GM19467 (cell line): ENCODE data around the gene YBX1.
"Not testable (repeated sequence)": the region's sequence is repeated elsewhere in the genome, so short reads cannot be mapped to it uniquely, and the experiment has no call there.

Experiments
- ATAC-seq: cut with Tn5 transposase; IDR thresholded peaks from one replicate; pipeline ENCODE4 v1.9.1; 2021; ENCODE audit warnings: mild to moderate bottlenecking, moderate library complexity; ENCODE audit not compliant: unreplicated experiment

The YBX1 gene

DNA sequence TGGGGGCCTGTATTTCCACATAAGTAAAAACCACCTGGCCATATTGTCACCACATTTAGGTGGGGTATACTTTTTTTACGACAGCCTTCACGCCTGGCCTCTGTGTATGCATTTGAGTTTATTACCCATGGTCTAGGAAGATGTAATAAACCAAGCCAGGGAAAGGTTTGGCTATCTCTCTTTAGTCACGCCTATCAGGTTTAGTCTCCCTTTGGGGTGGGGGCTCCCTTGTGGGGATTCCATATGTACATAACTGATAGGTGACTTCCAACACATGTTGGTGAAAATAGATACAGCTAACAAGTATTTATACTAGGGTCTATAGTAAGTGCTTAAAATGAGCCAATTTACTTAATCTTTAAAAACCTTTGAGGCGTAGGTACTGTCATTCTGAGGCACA lies 4.2 kb downstream of the YBX1 start:
- ATAC-seq: no peak

DNA sequence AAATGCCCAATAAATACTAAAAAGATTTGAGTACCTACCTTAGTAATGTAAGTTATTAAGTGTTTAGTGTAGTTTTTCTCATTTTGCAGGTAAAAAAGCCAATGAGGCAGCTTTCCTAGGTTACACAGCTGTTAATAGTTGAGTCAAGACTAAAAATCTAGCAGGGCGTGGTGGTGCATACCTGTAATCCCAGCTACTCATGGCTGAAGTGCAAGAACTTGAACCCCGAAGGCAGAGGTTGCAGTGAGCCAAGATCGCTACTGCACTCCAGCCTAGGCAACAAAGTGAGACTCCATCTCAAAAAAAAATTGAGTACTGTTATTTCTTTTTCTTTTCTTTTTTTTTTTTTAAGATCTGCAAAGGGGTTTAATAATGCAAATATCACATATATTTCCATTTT lies 7.7 kb downstream of the YBX1 start:
- ATAC-seq: no peak

DNA sequence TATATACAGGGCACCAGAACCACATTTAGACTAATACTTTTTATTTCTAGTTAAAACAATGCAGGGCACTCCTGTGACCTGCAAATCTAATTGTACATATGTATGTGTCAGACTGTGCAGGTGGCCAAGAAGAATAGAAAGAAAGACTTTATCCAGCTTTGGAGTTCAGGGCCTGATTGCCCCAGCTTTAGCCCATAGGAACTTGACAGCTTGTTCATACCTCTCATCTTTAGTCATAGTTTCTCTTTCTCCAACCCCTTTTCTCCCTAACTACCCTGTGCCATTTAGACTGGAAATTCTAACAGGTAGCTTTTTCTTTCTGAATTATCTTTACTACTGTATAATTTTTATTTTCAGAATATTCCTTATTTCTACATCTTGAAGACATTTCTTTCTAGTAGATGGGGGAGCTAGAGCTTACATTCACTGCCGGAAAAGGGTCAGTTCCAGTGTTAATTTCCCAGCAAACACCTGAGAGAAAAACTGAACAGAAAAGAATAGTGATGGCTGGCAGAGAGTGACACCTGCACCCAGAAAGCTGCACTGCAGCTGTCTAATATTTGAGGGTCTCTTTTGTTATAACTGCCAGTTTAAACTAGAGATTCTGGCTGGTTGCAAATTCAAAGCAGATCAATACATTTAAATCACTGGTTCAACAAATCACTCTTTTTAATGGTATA lies 8.4 kb downstream of the YBX1 start:
- no peak for ATAC-seq

DNA sequence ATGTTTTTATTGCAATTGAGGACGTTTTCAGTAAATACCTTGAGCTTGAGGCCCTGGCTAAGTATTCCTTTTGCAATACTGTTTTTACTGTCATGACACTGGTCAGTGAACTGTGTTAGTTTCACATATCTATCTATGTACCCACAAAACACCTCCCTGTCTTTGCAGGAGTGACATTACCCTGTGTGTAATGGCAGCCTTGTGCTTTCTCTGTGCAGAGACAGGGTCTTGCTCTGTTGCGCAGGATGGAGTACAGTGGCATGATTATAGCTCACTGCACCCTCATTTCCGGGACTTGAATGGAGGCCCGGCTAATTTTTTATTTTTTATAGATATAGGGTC lies 8.9 kb downstream of the YBX1 start:
- no peak for ATAC-seq

DNA sequence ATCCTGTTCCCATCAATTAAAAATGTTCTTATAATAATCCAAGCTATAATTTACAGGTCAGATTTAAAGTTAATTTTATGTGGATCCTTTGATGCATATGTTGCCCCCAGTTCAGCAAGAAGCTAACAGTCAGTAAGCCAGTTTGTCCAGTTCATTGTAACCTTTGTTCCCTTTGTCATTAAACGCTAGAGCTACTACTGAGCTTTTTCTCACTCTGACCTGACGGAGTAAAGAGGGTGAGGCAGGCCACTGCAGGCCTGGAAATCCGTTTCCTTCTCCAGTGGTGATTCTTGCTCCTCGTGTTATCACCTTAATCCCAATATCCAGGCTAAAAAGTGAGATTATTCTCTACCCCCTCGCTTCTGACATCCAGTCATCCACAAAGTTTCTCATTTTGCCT lies 10.2 kb downstream of the YBX1 start:
- ATAC-seq: no peak

DNA sequence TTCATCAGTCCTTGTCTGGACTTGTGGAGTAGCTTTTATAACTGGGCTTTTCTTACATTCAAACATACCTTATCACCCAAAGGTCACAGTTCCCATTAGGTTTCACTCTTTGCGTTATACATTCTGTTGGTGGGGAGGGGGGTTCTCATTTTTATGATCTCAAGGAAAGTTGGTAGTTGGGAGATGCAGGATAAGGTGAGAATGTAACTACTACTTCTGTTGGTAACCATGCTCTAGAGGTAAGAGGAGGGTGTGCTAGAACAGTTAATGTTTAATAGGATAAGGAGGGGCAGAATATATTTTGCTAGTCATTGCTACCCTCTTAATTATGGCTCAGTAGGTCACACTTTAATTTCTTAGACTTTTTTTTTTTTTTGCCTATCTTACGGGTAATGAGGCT lies 10.7 kb downstream of the YBX1 start:
- ATAC-seq: no peak

DNA sequence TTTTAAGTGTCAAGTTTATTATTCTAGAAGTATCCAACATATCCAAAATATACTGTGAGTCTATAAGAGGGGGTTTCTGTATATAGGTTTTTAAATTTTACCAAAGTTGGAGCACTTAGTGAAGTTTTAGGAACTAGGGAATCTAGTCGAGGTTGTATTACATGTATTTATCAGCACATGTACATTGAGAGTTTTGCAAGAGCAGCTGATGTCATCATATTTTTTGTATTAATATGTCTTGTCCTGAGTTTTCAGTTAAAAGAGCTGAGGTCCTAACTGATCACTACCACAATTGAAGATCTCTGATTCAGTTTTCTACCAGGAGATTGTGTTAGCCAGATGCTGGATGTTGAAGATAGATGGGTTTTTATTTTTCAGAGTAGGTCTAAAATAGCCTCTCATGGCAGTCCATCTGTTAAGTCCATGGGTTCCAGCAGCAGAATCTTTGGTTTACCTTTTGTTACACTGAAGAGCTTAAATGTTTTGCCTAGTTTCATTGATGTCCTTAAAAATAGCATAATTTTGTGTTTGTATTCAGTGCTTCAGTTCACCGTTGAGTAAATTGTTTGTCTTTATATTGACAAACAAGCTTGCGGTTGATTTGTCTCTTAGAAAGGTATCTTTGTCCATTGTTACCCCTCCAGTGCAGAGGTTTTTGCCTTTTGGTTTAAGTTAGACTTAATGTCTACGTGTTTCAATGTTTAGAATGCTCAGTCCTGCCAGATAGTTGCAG lies 16.0 kb downstream of the YBX1 start:
- no peak for ATAC-seq

DNA sequence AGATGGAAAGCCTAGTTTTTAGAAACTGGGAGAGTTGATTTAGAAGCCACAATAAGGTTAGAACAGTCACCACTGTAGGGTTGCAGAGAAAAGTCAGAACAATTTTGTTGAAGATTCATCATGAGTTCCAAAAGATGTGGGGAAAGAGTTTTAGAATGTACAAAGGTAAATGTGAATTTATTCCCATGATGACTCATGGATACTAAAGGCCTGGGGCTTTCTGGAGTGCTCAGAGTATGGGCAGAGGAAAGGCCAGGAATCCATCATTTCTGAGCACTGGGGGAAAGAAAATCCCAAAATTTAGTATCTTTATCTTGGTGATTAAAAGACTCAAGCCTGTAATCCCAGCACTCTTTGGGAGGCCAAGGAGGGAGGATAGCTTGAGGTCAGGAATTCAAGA lies 17.8 kb downstream of the YBX1 start:
- no peak for ATAC-seq

DNA sequence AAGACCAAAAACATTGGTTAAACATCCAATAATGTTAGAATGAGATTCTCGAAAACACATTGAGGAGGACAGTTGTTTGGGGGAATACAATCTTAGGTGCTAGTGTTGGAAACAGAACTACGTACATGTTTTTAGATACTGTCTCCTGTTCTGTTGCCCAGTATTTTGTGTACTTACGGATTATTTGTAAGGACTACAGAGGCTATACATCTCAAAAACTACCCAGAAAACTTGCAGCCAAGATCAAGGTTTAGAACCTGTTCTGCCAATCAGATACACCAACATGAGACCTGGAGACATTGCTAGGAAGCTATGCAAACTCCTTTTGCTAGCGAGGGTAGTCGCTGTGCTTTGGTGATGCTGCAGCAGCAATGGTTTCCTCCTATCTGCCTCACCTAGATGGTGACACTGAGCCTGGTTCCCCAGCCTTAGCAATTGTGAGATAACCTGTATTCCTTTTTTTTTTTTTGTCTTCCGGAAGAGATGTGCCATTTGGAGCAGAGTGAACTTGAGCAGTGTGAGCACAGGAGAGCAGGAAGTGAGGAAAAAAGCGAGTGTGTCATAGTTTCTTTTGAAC lies 21.8 kb downstream of the YBX1 start:
- no peak for ATAC-seq

DNA sequence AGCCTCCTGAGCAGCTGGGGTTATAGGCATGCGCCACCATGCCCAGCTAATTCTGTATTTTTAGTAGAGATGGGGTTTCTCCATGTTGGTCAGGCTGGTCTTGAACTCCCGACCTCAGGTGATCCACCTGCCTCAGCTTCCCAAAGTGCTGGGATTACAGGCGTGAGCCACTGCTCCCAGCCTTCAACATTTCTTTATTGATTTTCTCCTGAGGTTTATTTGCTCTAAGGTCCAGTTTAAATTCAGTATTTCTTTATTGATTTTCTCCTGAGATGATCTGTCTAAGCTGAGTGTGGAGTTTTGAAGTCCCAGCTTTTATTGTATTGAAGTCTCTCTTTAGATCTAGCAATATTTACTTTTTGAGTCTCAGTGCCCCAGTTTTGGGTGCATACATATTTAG lies 30.6 kb downstream of the YBX1 start:
- not testable (repeated sequence) for ATAC-seq

DNA sequence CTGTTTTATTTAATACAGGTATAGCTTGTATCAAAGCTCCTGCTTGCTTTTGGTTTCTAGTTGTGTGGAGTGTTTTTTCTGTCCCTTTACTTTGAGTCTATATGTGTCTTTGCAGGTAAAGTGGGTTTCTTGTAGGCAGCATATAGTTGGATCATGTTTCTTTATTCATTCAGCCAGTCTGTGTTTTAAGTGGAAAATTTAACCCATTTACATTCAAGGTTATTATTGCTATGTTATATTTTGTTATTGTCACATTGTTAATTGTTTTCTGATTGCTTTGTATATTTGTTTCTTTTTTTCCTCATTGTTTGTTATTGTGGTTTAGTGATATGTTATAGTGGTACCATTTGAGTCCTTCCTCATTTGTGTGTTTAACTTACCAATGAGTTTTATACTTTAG lies 31.1 kb downstream of the YBX1 start:
- no peak for ATAC-seq

DNA sequence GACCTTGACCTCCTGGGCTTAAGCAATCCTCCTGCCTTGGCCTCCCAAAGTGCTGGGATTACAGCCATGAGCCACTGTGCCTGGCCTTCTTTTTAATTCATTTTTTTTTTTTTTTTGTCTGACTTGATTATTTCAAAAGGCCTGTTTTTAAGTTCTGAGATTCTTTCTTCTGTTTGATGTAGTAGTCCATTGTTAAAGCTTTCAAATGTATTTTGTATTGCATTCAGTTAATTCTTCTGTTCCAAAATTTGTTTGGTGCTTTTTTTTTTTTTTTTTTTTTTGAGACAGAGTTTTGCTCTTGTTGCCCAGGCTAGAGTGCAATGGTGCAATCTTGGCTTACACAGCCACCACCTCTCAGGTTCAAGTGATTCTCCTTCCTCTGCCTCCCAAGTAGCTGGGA lies 32.2 kb downstream of the YBX1 start:
- not testable (repeated sequence) for ATAC-seq

DNA sequence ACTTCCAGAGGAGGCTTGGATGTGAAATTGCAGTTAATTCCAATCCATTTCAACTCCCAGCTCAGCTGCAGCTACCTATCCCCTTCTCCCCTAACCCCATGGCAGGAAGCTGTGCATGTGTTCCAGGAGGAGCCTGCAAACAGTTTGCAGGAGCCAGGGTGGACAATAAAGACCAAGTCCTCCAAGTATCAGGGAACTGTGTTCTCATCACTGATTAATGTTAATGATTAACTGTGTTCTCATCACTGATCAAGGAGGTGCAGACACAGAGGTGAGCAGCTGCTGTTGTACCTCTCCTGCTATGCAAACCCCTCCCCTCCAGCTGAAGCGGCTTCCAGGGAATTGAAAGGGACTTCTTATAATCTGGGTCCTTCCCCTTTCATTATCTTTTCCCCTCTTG lies 38.6 kb downstream of the YBX1 start:
- ATAC-seq: no peak

DNA sequence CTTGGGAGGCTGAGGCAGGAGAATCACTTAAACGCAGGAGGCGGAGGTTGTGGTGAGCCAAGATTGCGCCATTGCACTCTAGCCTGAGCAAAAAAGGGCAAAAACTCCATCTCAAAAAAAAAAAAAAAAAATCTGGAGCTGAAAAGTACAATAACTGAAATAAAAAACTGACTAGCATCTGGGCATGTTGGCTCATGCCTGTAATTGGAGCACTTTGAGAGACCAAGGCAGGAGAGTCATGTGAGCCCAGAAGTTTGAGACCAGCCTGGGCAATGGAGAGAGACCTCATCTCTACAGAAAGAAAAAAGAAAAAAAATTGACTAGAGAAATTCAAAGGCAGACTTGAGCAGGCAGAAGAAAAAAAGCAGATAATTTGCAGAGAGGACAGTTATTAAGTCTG lies 39.7 kb downstream of the YBX1 start:
- no peak for ATAC-seq

DNA sequence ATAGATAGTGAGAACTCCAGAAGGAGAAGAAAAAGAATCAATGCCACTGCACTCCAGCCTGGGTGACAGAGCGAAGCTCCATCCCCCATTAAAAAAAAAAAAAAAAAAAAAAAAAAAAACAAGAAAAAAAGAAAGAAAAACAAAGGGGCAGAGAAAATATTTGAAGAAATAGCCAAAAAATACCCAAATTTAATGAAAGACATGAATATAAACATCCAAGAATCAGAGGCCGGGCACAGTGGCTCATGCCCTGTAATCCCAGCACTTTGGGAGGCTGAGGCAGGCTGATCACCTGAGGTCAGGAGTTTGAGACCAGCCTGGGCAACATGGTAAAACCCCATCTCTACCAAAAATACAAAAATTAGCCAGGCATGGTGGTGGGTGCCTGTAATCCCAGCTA lies 40.2 kb downstream of the YBX1 start:
- ATAC-seq: not testable (repeated sequence)

DNA sequence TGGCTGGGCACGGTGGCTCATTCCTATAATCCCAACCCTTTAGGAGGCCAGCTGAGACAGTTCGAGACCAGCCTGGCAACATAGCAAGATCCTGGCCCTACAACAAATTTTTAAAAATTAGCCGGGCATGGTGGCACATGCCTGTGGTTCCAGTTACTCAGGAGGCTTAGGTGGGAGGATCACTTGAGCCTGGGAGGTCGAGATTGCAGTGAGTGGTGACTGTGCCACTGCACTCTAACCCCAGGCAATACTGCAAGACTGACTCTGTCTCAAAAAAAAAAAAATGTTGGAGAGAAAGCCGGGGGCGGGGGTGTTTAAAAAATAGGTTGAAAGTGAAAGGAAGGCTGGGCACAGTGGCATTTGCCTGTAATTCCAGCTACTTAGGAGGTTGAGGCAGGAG lies 41.3 kb downstream of the YBX1 start:
- ATAC-seq: no peak

DNA sequence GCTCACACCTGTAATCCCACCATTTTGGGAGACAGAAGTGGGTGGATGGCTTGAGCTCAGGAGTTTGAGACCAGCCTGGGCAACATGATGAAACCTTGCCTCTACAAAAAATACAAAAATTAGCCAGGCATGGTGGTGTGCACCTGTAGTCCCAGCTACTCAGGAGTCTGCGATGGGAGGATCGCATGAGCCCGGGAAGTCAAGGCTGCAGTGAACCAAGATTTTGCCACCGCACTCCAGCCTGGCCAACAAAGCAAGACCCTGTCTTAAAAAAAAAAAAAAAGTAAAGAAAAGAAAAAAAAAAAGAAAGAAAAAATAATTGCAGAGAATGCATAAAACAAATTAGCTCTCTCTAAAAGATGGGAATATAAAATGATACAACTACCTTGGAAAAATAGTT lies 43.6 kb downstream of the YBX1 start:
- ATAC-seq: not testable (repeated sequence)

DNA sequence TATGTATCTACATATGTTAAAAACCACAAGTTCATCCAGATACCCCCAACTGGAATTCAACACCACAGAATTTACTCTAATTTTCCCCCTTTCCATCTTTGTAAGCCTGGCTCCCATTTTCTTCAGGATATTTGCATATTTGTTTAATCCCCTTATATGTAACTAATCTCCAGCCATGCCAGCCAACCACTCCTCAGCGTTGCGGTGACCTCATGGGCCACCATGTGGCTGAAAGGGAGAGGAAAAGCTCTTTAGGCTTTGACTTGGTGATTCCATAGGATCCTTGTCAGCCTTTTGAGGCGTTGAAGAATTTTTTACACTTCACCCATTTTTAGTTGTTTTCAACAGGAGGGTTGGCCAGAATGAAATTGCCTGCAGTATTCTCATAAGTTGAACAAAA lies 47.8 kb downstream of the YBX1 start:
- ATAC-seq: no peak

DNA sequence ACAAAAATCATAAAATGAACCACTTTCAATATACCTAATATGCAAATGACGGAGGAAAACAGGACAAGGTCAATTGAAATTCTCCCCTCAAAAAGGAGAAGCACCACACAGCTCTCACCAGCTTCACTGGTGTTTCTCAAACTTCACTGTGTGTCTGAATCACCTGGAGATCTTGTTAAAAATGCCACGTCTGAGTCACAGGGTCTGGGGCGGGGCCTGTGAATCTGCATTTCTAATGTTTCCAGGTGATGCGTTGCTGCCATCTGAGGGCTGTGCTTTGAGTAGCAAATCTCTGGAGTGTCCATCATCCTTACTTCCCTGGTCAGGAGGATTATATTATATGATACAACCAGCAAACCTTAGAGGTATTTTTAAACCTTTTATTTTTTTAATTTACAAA lies 48.8 kb downstream of the YBX1 start:
- no peak for ATAC-seq

DNA sequence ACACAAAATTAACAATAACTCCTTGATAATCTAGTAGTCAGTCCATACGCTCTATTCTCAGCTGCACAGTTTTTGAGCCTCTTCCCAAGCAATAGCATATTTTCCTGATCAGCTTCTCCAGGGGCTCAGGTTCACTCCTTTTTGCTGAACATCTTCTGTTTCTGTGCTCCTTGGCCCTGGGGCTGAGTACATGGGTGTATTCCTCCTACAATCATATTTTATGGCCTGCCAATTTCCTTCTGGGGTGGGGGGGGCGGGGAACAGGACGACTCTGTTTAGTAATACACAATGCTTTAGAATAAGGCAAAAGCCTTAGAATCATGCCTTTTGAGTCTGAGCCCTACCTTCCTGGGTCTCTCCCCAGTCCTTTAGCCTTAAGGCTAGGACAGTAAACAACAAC lies 49.4 kb downstream of the YBX1 start:
- ATAC-seq: no peak

DNA sequence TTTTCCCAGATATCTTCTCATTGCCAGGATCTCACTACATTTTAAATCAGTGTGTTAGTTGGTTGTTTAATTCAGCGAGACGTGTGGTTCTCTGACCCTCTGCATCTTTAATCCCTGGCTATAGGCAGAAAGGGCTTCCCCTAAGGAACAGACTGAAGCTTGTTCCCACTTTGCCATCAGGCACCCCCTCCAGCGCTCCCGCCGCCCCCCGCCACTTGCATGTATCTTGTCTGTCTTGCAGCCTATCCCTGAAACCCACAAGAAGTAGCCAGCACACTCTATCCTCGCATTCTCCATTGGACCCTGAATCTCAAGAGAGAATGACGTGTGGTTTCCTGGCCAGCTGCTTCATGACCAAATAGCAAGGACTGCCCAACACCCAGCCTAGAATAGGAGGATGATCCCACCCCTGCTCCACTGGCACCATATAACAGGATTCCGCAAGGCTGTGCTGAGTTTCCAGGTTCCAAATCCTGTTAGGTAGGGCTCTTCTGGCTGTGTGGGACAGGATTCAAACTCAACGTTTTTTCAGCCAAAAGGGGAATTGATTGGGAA lies 50.0 kb downstream of the YBX1 start:
- no peak for ATAC-seq
